ENCODE results near the gene CEP128. TPM values are rescaled to one million over a fixed set of nuclear protein-coding genes. Genes with fewer than 3 reads are reported as not detected.

Gene CEP128
- 7.4 and 14.4 TPM in 2 replicates for total RNA-seq

DNA sequence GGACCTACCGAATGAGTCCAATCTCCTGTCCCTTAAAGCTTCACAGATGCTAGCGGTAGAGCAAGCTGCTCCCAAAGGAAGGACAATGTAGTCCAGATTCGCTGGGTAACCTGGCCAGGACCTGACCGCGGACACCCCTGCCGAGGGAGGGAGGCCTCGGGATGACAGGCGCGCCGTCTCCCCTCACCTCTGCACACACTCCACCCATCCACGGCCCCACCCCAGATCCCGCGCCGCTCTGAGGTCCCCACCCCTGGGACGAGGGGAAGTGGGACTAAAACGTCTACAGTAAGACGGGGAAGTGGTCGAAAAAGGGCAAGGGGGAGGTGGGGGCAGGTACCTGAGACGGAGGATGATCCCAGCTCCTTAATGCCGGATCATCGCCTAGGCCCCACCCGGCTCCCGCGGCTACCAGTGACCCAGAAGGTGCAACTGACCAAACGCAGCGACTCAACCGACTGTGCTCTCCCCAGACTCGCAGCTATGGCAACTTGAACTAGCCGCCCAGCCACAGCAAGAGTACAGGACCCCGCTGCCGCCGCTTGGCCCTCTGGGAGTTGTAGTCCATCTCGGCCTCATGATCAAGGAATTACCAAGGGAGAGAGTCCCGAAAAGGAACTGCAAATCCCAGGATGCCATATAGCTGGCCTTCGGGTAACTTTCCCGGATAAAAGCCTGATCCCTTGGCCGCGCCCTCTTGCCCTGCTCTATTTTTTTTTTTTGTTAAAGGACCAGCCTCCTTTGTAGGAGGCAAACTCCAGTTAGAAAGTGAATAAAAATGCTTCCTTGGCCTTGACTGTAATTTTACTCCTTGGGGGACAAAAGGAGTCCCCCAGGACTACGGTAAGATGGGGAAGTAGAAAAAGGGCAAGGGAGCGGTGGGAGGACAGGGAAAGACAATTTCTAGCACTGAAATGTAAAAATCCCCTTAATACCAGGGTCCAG is at the start of gene CEP128:
Gene CEP128, minus strand, starts transcription at position 498 of the 945 bp plus-strand sequence.

GRCh38 chr14:80955416-80955941 is 13.9 kb upstream of the CEP128 start, which contains the start of gene TSHR:
Gene TSHR, plus strand, starts transcription at chr14:80955621. Its CDS starts 60 bp downstream, at chr14:80955681.

Small RNAs within 50 kb of the gene (small RNA-seq; reads per million reads assigned to genes)
- gene AC022404.1 = not detected

Other genes with a start within 250 kb of the CEP128 start
- gene TSHR, start 13.9 kb upstream of the CEP128 start, total RNA-seq = 2.3 and 3.4 TPM in 2 replicates

All from hair follicle dermal papilla cell (primary cell).